ENCODE results near the gene CPA5. TPM values are rescaled to one million over a fixed set of nuclear protein-coding genes. Genes with fewer than 3 reads are reported as not detected.
A peak's percentile ranks its signal among the peaks of the same experiment; 100 is the strongest.

CPA5 gene
- total RNA-seq, 2 donors from 2014 or later: not detected

GRCh38 chr7:130405003-130405402, 60.4 kb downstream of the CPA5 start:
- no peak overlapping the region for H3K4me3 Mint-ChIP-seq
- peaks cover 2% of the 10 kb centered on the region for H3K36me3 Mint-ChIP-seq (ENCODE audit: low read depth)
- H3K27ac Mint-ChIP-seq: no peak overlapping the region
- TF ChIP-seq CTCF (conservative IDR thresholded peaks at IDR 0.05): no peak
- no peaks in the 10 kb centered on the region for H3K9me3 ChIP-seq (ENCODE audit: control insufficient read depth, low read length)
- no peak overlapping the region for H3K27ac ChIP-seq (ENCODE audit: low read depth, low read length)
- no peaks in the 10 kb centered on the region for H3K9me3 Mint-ChIP-seq
- no peaks in the 10 kb centered on the region for H3K36me3 ChIP-seq (ENCODE audit: control insufficient read depth, insufficient read depth, low read length)
- no peaks in the 10 kb centered on the region for H3K27me3 ChIP-seq (ENCODE audit: control insufficient read depth, insufficient read depth, low read length, poor library complexity, severe bottlenecking)
- 96 to 100% methylated on average over 1 to 2 of the region's 2 CpGs for WGBS, 2 experiments (ENCODE audit: insufficient coverage in 1 of 2, insufficient read length in 1 of 2)
- no peak overlapping the region for H3K9ac ChIP-seq (ENCODE audit: extremely low read depth, low read length, poor library complexity, severe bottlenecking)
- H3K4me1 Mint-ChIP-seq: no peaks in the 10 kb centered on the region
- no peak for DNase-seq
- no peaks in the 10 kb centered on the region for H3K27me3 Mint-ChIP-seq (ENCODE audit: insufficient read depth)
- no peak overlapping the region for H3K4me3 ChIP-seq (ENCODE audit: low read length)
- no peaks in the 10 kb centered on the region for H3K4me1 ChIP-seq (ENCODE audit: control insufficient read depth, insufficient read depth, low read length)

DNA sequence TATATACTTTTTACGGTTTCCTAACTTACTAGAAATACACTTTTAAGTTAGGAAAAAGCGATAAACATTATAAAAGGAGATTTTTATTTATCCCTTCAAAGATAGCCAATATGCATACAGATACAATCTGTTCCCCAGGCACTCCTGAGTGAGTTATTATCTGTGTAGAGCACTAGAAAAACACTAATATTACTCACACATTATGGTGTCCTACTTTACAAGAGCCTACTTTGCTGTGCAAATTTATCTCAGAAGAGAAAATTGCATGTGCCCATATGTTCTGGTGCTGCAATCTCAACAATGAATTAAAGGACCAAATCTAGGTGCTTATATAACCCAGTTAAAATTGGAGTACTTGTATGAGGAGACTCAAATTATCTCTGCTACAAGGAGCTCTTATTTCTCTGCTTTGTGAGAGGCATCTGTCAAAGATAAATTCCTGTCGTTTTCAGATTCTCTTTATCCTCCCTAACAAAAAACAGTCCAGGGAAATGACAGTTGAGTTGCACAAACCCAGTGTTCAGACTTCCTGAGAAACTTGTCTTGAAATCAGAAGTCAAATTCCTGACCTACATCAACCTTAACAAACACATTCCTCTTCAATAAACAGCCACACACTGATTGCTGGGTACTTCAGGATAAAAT, 64.6 kb downstream of the CPA5 start:
- WGBS, 2 experiments (ENCODE audit: insufficient coverage in 1 of 2, insufficient read length in 1 of 2): 63 to 71% methylated on average over 1 to 2 of the region's 3 CpGs
- no peak overlapping the region for H3K4me3 Mint-ChIP-seq
- no peaks in the 10 kb centered on the region for H3K9me3 Mint-ChIP-seq
- no peak for TF ChIP-seq CTCF (conservative IDR thresholded peaks at IDR 0.05)
- H3K9me3 ChIP-seq (ENCODE audit: control insufficient read depth, low read length): no peaks in the 10 kb centered on the region
- no peaks in the 10 kb centered on the region for H3K4me1 ChIP-seq (ENCODE audit: control insufficient read depth, insufficient read depth, low read length)
- H3K4me1 Mint-ChIP-seq: no peaks in the 10 kb centered on the region
- DNase-seq: no peak
- H3K36me3 ChIP-seq (ENCODE audit: control insufficient read depth, insufficient read depth, low read length): no peaks in the 10 kb centered on the region
- no peak overlapping the region for H3K27ac Mint-ChIP-seq
- peak overlapping the region; percentile 36 for H3K27ac ChIP-seq (ENCODE audit: low read depth, low read length)
- no peak overlapping the region for H3K9ac ChIP-seq (ENCODE audit: extremely low read depth, low read length, poor library complexity, severe bottlenecking)
- H3K36me3 Mint-ChIP-seq (ENCODE audit: low read depth): peaks cover 4% of the 10 kb centered on the region
- H3K27me3 ChIP-seq (ENCODE audit: control insufficient read depth, insufficient read depth, low read length, poor library complexity, severe bottlenecking): no peaks in the 10 kb centered on the region
- H3K4me3 ChIP-seq (ENCODE audit: low read length): no peak overlapping the region
- H3K27me3 Mint-ChIP-seq (ENCODE audit: insufficient read depth): no peaks in the 10 kb centered on the region

DNA sequence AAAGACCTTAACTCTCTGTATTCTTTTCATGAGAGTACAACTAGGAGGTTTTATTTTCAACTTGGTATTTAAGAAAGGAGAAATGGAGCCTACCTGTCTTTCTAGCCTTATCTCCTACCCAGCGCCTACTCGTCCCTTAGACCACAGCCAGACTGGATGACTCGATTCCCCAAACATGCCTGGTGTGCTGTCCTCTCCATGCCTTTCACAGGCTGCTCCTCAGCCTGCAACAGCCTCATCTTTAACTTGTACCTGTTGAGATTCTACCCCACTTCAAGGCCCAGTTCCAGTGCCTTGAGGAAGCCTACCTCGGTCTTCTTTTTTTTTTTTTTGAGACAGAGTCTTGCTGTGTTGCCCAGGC, 65.1 kb downstream of the CPA5 start:
- no peak for DNase-seq
- no peak overlapping the region for H3K27ac ChIP-seq (ENCODE audit: low read depth, low read length)
- Mint-ChIP-seq H3K27me3 (ENCODE audit: insufficient read depth) (no peaks in the 10 kb centered on the region), H3K27ac (no peak overlapping the region), H3K36me3 (ENCODE audit: low read depth) (peaks cover 4% of the 10 kb centered on the region), H3K4me1 (no peaks in the 10 kb centered on the region), H3K4me3 (no peak overlapping the region), H3K9me3 (no peaks in the 10 kb centered on the region)
- no peaks in the 10 kb centered on the region for H3K9me3 ChIP-seq (ENCODE audit: control insufficient read depth, low read length)
- H3K27me3 ChIP-seq (ENCODE audit: control insufficient read depth, insufficient read depth, low read length, poor library complexity, severe bottlenecking): no peaks in the 10 kb centered on the region
- WGBS, 2 experiments (ENCODE audit: insufficient coverage in 1 of 2, insufficient read length in 1 of 2): 91 to 95% methylated on average over 4 of the region's 4 CpGs
- TF ChIP-seq CTCF (conservative IDR thresholded peaks at IDR 0.05): no peak
- no peak overlapping the region for H3K9ac ChIP-seq (ENCODE audit: extremely low read depth, low read length, poor library complexity, severe bottlenecking)
- H3K4me3 ChIP-seq (ENCODE audit: low read length): no peak overlapping the region
- H3K4me1 ChIP-seq (ENCODE audit: control insufficient read depth, insufficient read depth, low read length): no peaks in the 10 kb centered on the region
- no peaks in the 10 kb centered on the region for H3K36me3 ChIP-seq (ENCODE audit: control insufficient read depth, insufficient read depth, low read length)

Measured in endodermal cell (in vitro differentiated cells).